Calu3 (cell line): ENCODE results near the gene CATSPERZ. TPM values are rescaled to one million over a fixed set of nuclear protein-coding genes. Genes with fewer than 3 reads are reported as not detected.

Experiments used
- BruUV-seq: library from RNA; stranded (reverse); fragments of 400-500 nt; replicated peaks from 2 replicates; lab custom pipeline; 2021; lab: Mats Ljungman, UMichigan
- CTCF ChIA-PET: fragments of 300-600 bp; sonication (Branson Sonifier 250); formaldehyde crosslinking; loops from one replicate; lab custom pipeline; 2022; ENCODE audit warnings: antibody characterized with exemption; lab: Charles Lee
- DNase-seq: peaks from one replicate; pipeline ENCODE4 v3.0.0; 2022
- H3K27ac Mint-ChIP-seq: one replicate; pipeline ENCODE4 v1.8.0; 2022; ENCODE audit warnings: mixed read lengths; ENCODE audit not compliant: unreplicated experiment
- H3K27me3 Mint-ChIP-seq: one replicate; pipeline ENCODE4 v1.8.0; 2022; ENCODE audit warnings: mixed read lengths; ENCODE audit not compliant: unreplicated experiment
- H3K36me3 Mint-ChIP-seq: one replicate; pipeline ENCODE4 v1.8.0; 2022; ENCODE audit warnings: mild to moderate bottlenecking, moderate library complexity, mixed read lengths; ENCODE audit not compliant: insufficient read depth, unreplicated experiment
- H3K4me1 Mint-ChIP-seq: one replicate; pipeline ENCODE4 v1.8.0; 2022; ENCODE audit warnings: mild to moderate bottlenecking, low read depth, mixed read lengths; ENCODE audit not compliant: unreplicated experiment
- H3K4me3 Mint-ChIP-seq: one replicate; pipeline ENCODE4 v1.8.0; 2022; ENCODE audit warnings: mild to moderate bottlenecking, low read depth, moderate library complexity, mixed read lengths; ENCODE audit not compliant: unreplicated experiment
- H3K9me3 Mint-ChIP-seq: one replicate; pipeline ENCODE4 v1.8.0; 2022; ENCODE audit warnings: low read depth, mixed read lengths; ENCODE audit not compliant: unreplicated experiment
- intact Hi-C: fragments of 100-400 bp; cut with micrococcal nuclease; formaldehyde crosslinking; loops from one replicate; pipeline ENCODE4 v1.10.0; 2022; ENCODE audit not compliant: unreplicated experiment
- total RNA-seq: library from RNA; stranded (reverse); gene quantifications from 2 replicates; pipeline ENCODE4 v1.2.3, GENCODE V29; 2022
- TF ChIP-seq, protein P1 (sequence below): fragments of 200-600 bp; IDR thresholded peaks from one replicate; pipeline ENCODE4 v1.8.0; 2022; ENCODE audit warnings: antibody characterized with exemption; ENCODE audit not compliant: unreplicated experiment

Gene CATSPERZ
- total RNA-seq, 1 experiment from 2014 or later: 0.85 TPM

DNA sequence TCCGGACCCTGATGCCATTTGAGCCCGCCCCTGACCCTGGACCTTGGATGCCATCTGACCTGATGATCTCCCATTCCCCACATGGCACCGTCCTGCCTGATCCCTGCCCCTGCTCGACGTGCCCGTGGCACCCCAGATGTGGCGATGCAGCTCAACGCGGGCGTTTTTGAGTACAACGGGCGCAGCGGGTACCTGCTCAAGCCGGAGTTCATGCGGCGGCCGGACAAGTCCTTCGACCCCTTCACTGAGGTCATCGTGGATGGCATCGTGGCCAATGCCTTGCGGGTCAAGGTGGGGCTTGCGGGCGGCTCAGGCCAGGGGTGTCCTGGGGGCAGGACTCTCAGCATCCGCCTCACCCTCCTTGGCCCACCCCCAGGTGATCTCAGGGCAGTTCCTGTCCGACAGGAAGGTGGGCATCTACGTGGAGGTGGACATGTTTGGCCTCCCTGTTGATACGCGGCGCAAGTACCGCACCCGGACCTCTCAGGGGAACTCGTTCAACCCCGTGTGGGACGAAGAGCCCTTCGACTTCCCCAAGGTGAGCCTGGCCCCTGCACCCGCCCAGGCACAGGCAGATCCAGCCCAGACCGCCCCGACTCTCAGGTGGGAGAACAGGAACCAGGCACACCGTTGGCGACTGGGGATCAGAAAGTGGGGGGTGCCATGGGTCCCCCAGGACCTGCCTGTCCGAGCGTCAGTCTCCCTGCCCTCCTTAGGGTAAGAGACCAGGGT, 37.7 kb upstream of the CATSPERZ start:
- intact Hi-C loops: no loop called here
- Mint-ChIP-seq H3K36me3 (peaks cover 39% of the 10 kb centered on the region), H3K4me1 (no peaks in the 10 kb centered on the region), H3K27me3 (no peaks in the 10 kb centered on the region), H3K4me3 (no peak overlapping the region), H3K9me3 (no peaks in the 10 kb centered on the region), H3K27ac (no peak overlapping the region)
- BruUV-seq: no TSS peak
- no peak for DNase-seq
- TF ChIP-seq, protein P1, sequence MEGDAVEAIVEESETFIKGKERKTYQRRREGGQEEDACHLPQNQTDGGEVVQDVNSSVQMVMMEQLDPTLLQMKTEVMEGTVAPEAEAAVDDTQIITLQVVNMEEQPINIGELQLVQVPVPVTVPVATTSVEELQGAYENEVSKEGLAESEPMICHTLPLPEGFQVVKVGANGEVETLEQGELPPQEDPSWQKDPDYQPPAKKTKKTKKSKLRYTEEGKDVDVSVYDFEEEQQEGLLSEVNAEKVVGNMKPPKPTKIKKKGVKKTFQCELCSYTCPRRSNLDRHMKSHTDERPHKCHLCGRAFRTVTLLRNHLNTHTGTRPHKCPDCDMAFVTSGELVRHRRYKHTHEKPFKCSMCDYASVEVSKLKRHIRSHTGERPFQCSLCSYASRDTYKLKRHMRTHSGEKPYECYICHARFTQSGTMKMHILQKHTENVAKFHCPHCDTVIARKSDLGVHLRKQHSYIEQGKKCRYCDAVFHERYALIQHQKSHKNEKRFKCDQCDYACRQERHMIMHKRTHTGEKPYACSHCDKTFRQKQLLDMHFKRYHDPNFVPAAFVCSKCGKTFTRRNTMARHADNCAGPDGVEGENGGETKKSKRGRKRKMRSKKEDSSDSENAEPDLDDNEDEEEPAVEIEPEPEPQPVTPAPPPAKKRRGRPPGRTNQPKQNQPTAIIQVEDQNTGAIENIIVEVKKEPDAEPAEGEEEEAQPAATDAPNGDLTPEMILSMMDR: no peak
- CTCF ChIA-PET: interaction anchor here (1.0 kb wide), 1 partner anchor 41 kb away, joined by 3 read pairs; no protein-coding TSS in a partner anchor

DNA sequence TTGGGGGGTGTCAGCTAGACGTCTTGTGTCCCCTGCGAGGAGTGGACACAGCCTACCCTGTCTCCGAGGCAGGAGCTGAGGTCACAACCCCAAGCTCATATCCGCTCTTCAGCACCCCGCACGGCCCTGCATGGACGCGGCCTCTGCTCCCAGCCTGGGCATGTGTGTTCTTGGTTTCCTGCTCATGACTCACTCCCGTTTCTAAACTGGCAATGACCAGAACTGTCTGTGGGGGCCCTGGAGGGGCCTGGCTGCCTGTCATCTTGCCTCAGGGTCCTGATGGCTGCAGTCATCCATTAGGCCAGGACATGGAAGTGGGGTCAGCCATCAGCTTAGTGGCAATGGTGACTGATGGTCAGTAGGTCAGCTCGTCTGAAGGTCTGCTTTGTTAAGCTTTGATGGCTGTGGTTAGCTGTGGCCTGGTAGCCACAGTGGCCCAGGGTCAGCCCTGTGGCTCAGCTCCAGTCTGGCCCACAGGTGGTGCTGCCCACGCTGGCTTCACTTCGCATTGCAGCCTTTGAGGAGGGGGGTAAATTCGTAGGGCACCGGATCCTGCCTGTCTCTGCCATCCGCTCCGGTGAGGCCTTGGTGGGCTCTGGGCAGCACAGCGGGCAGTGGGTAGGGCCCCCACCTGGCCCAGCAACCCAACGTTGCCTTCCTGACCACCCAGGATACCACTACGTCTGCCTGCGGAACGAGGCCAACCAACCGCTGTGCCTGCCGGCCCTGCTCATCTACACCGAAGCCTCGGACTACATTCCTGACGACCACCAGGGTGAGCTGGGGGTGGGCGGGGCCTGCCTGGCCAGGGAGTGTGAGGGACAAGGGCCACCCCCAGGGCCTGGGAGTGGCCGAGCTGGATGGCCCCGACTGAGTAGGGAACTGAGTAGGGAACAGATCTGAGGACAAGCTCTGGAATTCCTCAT, 36.9 kb upstream of the CATSPERZ start:
- Mint-ChIP-seq H3K4me3 (no peak overlapping the region), H3K9me3 (no peaks in the 10 kb centered on the region), H3K27me3 (no peaks in the 10 kb centered on the region), H3K4me1 (peaks cover 7% of the 10 kb centered on the region), H3K27ac (no peak overlapping the region), H3K36me3 (peaks cover 44% of the 10 kb centered on the region)
- DNase-seq: no peak
- TF ChIP-seq, protein P1: no peak
- no TSS peak for BruUV-seq
- intact Hi-C loops: no loop called here
- CTCF ChIA-PET: interaction anchor here (1.0 kb wide), 1 partner anchor 41 kb away, joined by 3 read pairs; no protein-coding TSS in a partner anchor

DNA sequence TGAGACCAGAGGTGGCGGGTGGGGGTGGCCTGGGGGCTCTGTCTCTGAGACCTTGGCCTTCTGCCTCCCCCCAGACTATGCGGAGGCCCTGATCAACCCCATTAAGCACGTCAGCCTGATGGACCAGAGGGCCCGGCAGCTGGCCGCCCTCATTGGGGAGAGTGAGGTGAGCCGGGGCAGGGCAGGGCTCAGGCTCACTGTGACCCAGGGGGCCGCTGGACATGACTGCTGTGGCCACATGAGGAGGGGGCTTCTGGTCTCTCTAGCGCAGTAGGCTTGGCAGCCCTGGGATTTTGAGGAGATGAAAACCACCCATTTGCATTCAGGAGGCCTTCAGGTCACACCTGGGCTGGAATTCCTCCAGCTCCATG, 36.2 kb upstream of the CATSPERZ start:
- no TSS peak for BruUV-seq
- Mint-ChIP-seq H3K4me3 (no peak overlapping the region), H3K36me3 (peaks cover 48% of the 10 kb centered on the region), H3K9me3 (no peaks in the 10 kb centered on the region), H3K27me3 (no peaks in the 10 kb centered on the region), H3K4me1 (peaks cover 13% of the 10 kb centered on the region), H3K27ac (no peak overlapping the region)
- CTCF ChIA-PET: no interaction called here
- DNase-seq: no peak
- intact Hi-C loops: no loop called here
- TF ChIP-seq, protein P1: no peak

DNA sequence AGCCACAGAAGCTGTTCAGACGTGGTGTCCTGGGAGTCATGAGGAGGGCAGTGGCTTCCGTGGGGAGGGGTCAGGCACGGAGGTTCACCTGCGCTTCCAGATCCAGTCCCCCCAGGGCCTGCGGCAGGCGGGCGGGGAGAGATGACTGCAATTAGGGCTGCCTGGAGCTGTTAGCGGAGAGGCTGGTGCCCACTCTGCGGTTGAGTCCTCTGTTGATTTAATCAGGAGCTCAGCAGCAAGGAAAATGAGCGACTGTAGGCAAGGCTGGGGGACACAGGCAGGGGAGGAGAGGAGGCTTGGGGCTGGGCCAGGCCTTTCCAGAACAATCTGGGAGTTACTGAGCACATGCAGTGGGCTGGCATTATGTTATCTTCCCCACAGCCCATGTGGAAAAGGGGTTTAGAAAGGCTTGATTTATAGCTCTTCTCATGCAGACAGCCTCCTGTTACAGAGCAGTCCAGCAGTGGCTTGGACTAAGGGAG, 35.7 kb upstream of the CATSPERZ start:
- Mint-ChIP-seq H3K4me3 (no peak overlapping the region), H3K36me3 (peaks cover 48% of the 10 kb centered on the region), H3K4me1 (peaks cover 18% of the 10 kb centered on the region), H3K9me3 (no peaks in the 10 kb centered on the region), H3K27ac (no peak overlapping the region), H3K27me3 (no peaks in the 10 kb centered on the region)
- TF ChIP-seq, protein P1: no peak
- intact Hi-C loops: no loop called here
- CTCF ChIA-PET: no interaction called here
- no peak for DNase-seq
- no TSS peak for BruUV-seq
